Heart left ventricle (tissue), 16 donors: ENCODE data around the gene LILRA6. TPM values are rescaled to one million over a fixed set of nuclear protein-coding genes. Genes with fewer than 3 reads are reported as not detected.
"Not testable (repeated sequence)": the region's sequence is repeated elsewhere in the genome, so short reads cannot be mapped to it uniquely, and the experiment has no call there.

ENCODE experiments used
- ATAC-seq, 4 donors: fragments of 200-7000 bp; cut with Tn5 transposase; one replicate each; pipeline ENCODE4 v1.9.1; 2020 to 2022; ENCODE audit warnings: moderate library complexity in 4 of 4, mild to moderate bottlenecking in 3 of 4, moderate number of reproducible peaks in 1 of 4
- DNase-seq, 5 donors: peaks; one replicate each; pipeline ENCODE4 v3.0.0-alpha.2; 2020
- H3K27ac ChIP-seq, 12 donors: fragments of 200-600 bp; sonication (generic) in 4 of 12; one replicate each; pipeline versions ENCODE4 v1.5.0 to v1.8.0; 2016 to 2022; ENCODE audit warnings: mild to moderate bottlenecking in 2 of 12
- H3K27me3 ChIP-seq, 9 donors: fragments of 200-600 bp; sonication (generic) in 2 of 9; one replicate each; pipeline versions ENCODE4 v1.5.1 to v1.8.0; 2016 to 2022; ENCODE audit warnings: mild to moderate bottlenecking in 3 of 9
- H3K36me3 ChIP-seq, 9 donors: fragments of 200-600 bp; sonication (generic) in 2 of 9; one replicate each; pipeline versions ENCODE4 v1.5.0 to v1.8.0; 2018 to 2022; ENCODE audit warnings: mild to moderate bottlenecking in 2 of 9
- H3K4me1 ChIP-seq, 12 donors: fragments of 200-600 bp; sonication (generic) in 4 of 12; one replicate each; pipeline versions ENCODE4 v1.5.0 to v1.8.0; 2016 to 2022; ENCODE audit warnings: mild to moderate bottlenecking in 3 of 12
- H3K4me3 ChIP-seq, 12 donors: fragments of 200-600 bp; sonication (generic) in 4 of 12; one replicate each; pipeline versions ENCODE4 v1.5.0 to v1.8.0; 2017 to 2022; ENCODE audit warnings: mild to moderate bottlenecking in 9 of 12, moderate library complexity in 4 of 12
- H3K9me3 ChIP-seq, 12 donors: fragments of 200-600 bp; sonication (generic) in 4 of 12; one replicate each; pipeline versions ENCODE4 v1.5.0 to v1.8.0; 2016 to 2022; ENCODE audit warnings: mild to moderate bottlenecking in 1 of 12
- POLR2A ChIP-seq, 2 donors: fragments of 450-650 bp; IDR thresholded peaks; one replicate each; pipeline ENCODE4 v1.6.1; 2017; ENCODE audit warnings: antibody characterized with exemption in 2 of 2, mild to moderate bottlenecking in 2 of 2, moderate library complexity in 2 of 2
- WGBS, 4 donors: extraction: QIAGEN DNeasy Blood & Tissue Kit in 2 of 4; methylation state at CpG; one replicate each; pipeline versions ENCODE4 v1.1.5 to v1.1.7; 2013 to 2018; 5-methylcytosine and 5-hydroxymethylcytosine counted together
- intact Hi-C, 10 donors: fragments of 100-400 bp; cut with DNase I; formaldehyde crosslinking; loops; one replicate each; pipeline versions ENCODE4 v1.11.1 to v1.14.2; 2022
- polyA plus RNA-seq, 2 donors: library from polyadenylated mRNA; stranded (reverse); fragments of 200-250 nt; gene quantifications; one replicate each; pipeline ENCODE4 v1.2.3, GENCODE V29; 2013
- total RNA-seq, 9 donors: library from RNA; depleted of rRNA in 2 of 9; stranded (reverse); fragments of >200 nt in 2 of 9; fragmentation: NEBNext Ultra II Directional in 3 of 9; extraction: Animal tissue kit (Norgen Biotek cat#: 25700) in 3 of 9; gene quantifications; one replicate each; pipeline versions ENCODE4 v1.1.0 to v1.2.4, GENCODE V29; 2016 to 2023
- TF ChIP-seq, protein P1 (sequence below), 12 donors: fragments of 200-600 bp; sonication (generic) in 4 of 12; IDR thresholded peaks; one replicate each; pipeline versions ENCODE4 v1.5.0 to v1.8.0; 2018 to 2022; ENCODE audit warnings: antibody characterized with exemption in 12 of 12, mild to moderate bottlenecking in 5 of 12
- donor health status: ischemic (EF 13 %, LVEDD 7.1; RV severe dilation, severe dysfunction).
- donor health status: healthy with polysubstance abuse.
- donor health status: DM: no; HTN: yes; CAD: no.
- donor health status: DM: no; HTN: no; CAD: no.
- donor health status: ischemic (EF 25% LVEDD 6.9; RV normal size, moderate dysfunction).
- donor health status: ischemic (EF 25% LVEDD 5.7; RV mildly dilated, moderate dysfunction).
- donor health status: healthy.
- donor health status: DM: yes; HTN: yes; CAD: no.
- donor health status: ischemic (EF 35%, LVEDD 5.7; RV mildly dilated, moderate dysfunction).
- donor health status: nonischemic (EF 11% LVEDD 7.7; RV severe dilation, severe dysfunction).
- donor health status: DM: yes; HTN: yes; CAD: no.
- donor health status: PGD.
- donor health status: ischemic (EF 29% LVEDD 5.4; RV normal size, mild dysfunction).
- donor health status: nonischemic (EF 23%, LVEDD 6.1; RV moderate dilation, normal function).

The LILRA6 gene
- total and polyA plus RNA-seq, 11 donors: 0.44 to 20.9 (median 1.3) TPM

DNA sequence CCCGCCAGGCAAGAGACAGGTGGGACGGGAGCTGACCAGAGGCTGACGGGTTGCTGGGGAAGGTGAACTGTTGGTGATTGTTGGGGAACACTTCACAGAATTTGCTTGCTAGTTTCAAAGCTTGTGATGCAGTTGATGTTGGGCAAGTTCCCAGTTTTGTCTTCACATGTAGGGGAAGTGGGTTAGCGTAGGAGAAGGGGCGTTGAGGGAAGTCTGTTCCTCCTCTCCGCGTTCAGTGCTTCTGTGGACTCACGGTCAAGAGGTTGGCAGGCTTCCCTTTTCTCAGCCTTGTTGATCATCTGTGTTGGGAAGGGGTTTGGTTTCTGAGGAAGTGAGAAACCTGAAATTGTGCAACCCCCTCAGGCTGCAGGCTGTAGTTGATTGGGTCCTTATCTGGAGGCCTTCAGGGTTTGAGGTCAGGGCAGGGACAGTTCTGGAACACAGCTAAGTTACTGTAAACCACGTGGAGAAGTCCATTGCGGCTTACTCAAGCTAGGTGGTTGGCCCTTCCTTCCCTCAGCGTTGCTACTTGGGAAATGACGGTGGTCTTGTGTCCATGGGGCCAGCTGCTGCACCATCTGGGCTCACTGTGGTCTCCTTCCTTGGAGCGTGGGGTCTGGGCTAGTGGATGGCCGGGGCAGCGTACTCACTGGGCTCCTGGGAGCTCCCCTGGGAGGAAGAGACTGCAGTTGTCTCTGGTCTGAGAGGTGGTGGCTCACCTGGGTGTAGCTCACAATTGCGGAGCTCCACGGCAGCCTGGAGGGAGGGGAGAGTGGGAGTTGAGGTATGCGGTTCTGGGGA is 34.4 kb downstream of the LILRA6 start:
- WGBS, 4 donors: 64 to 73% (median 70%) methylated on average over 18 of the region's 18 CpGs
- Histone ChIP-seq H3K36me3 (peaks cover 2 to 54% (median 49%) of the 10 kb centered on the region in 9 donors), H3K4me3 (peak overlapping the region in 1 of 12 donors; percentile 58), H3K9me3 (no peaks in the 10 kb centered on the region), H3K27ac (peak overlapping the region in 11 of 12 donors; percentile 39 to 91 (median 68)), H3K4me1 (peaks cover 15 to 80% (median 51%) of the 10 kb centered on the region in 12 donors), H3K27me3 (no peaks in the 10 kb centered on the region)
- DNase-seq: peak in 4 of 5 donors; percentile 69 to 80 (median 72)
- TF ChIP-seq, protein P1, sequence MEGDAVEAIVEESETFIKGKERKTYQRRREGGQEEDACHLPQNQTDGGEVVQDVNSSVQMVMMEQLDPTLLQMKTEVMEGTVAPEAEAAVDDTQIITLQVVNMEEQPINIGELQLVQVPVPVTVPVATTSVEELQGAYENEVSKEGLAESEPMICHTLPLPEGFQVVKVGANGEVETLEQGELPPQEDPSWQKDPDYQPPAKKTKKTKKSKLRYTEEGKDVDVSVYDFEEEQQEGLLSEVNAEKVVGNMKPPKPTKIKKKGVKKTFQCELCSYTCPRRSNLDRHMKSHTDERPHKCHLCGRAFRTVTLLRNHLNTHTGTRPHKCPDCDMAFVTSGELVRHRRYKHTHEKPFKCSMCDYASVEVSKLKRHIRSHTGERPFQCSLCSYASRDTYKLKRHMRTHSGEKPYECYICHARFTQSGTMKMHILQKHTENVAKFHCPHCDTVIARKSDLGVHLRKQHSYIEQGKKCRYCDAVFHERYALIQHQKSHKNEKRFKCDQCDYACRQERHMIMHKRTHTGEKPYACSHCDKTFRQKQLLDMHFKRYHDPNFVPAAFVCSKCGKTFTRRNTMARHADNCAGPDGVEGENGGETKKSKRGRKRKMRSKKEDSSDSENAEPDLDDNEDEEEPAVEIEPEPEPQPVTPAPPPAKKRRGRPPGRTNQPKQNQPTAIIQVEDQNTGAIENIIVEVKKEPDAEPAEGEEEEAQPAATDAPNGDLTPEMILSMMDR (IDR thresholded peaks at IDR 0.05): no peak
- TF ChIP-seq POLR2A (IDR thresholded peaks at IDR 0.05): no peak
- peak; percentile 49 to 78 (median 64) for ATAC-seq
- intact Hi-C loops: no loop called here

DNA sequence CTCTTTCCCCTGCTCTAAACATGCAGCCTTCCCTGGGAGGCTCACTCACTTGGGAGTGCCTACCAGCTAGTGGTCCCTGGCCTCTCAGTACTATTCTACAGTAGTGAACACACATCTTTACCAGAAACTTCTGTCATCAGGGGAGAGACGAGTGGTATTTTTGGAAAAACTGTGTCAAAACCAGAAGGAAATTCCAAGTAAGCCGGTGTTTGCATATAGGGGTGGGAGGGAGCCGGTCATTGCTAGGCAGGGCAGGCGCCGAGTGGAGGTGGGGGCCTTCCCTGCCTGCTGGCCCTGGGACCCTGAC is 35.0 kb downstream of the LILRA6 start:
- ATAC-seq: no peak
- Histone ChIP-seq H3K9me3 (no peaks in the 10 kb centered on the region), H3K4me3 (peak overlapping the region in 1 of 12 donors; percentile 58), H3K36me3 (peaks cover 2 to 59% (median 55%) of the 10 kb centered on the region in 9 donors), H3K27ac (peak overlapping the region in 9 of 12 donors; percentile 30 to 91 (median 56)), H3K4me1 (peaks cover 17 to 86% (median 57%) of the 10 kb centered on the region in 12 donors), H3K27me3 (no peaks in the 10 kb centered on the region)
- intact Hi-C loops: no loop called here
- WGBS, 4 donors: 74 to 80% (median 78%) methylated on average over 5 of the region's 5 CpGs
- peak in 1 of 5 donors; percentile 71 for DNase-seq
- TF ChIP-seq, protein P1 (IDR thresholded peaks at IDR 0.05): no peak
- TF ChIP-seq POLR2A (IDR thresholded peaks at IDR 0.05): no peak

DNA sequence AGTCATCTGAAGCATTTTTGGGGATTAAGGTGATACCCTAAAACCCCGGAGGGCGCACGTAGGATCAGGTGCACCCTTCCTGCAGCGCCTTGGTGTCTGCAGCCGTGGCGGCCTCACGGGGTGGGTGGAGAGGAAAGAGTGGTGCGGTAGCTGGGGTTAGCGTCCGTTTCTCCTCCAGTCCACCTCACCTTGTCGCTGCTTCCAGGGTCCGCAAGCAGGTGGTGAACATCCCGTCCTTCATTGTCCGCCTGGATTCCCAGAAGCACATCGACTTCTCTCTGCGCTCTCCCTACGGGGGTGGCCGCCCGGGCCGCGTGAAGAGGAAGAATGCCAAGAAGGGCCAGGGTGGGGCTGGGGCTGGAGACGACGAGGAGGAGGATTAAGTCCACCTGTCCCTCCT is 35.4 kb downstream of the LILRA6 start:
- peak overlapping the region in 7 of 12 donors; percentile 30 to 91 (median 50) for H3K27ac ChIP-seq
- ATAC-seq, intact Hi-C loops, H3K9me3 ChIP-seq, H3K27me3 ChIP-seq: not testable (repeated sequence)
- 72 to 80% (median 77%) methylated on average over 23 of the region's 23 CpGs for WGBS, 4 donors
- peak in 1 of 5 donors; percentile 46 for DNase-seq
- H3K4me1 ChIP-seq: peaks cover 20 to 90% (median 61%) of the 10 kb centered on the region in 12 donors
- H3K36me3 ChIP-seq: peaks cover 2 to 63% (median 59%) of the 10 kb centered on the region in 9 donors
- H3K4me3 ChIP-seq: peak overlapping the region in 1 of 12 donors; percentile 58

DNA sequence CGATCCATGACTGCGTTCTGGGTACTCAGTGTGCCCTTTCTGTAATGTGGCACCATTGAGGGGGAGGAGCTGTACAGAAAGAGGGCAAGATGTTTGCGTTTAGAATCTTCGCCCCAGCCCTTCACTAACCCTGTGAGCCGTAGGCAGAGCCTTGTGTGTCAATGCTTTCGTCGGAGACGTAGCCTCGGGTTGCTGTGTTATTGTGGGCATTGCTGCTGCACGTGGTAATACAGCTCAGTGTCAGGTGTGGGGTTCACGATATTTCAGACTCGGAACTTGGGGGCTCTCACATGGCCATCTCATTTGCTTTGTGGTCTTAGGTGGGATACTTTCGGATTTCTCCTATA is 35.8 kb downstream of the LILRA6 start:
- H3K27me3 ChIP-seq: no peaks in the 10 kb centered on the region
- intact Hi-C loops: no loop called here
- H3K4me3 ChIP-seq: peak overlapping the region in 1 of 12 donors; percentile 58
- peaks cover 2 to 67% (median 63%) of the 10 kb centered on the region in 9 donors for H3K36me3 ChIP-seq
- peak overlapping the region in 6 of 12 donors; percentile 30 to 91 (median 56) for H3K27ac ChIP-seq
- 51 to 87% (median 78%) methylated on average over 4 to 13 of the region's 13 CpGs for WGBS, 4 donors
- no peak for DNase-seq
- ATAC-seq: no peak
- H3K4me1 ChIP-seq: peaks cover 23 to 94% (median 65%) of the 10 kb centered on the region in 12 donors
- no peaks in the 10 kb centered on the region for H3K9me3 ChIP-seq
- TF ChIP-seq, protein P1 (IDR thresholded peaks at IDR 0.05): no peak
- TF ChIP-seq POLR2A (IDR thresholded peaks at IDR 0.05): no peak
